GM12872 (cell line): ENCODE results near the gene SPATA3.

ENCODE experiments used
- TF ChIP-seq, protein P1 (sequence below): IDR thresholded peaks from 3 replicates; pipeline ENCODE4 v1.5.1; 2011; ENCODE audit warnings: low read depth, mild to moderate bottlenecking, low read length, moderate library complexity; ENCODE audit not compliant: insufficient read depth

The SPATA3 gene

DNA sequence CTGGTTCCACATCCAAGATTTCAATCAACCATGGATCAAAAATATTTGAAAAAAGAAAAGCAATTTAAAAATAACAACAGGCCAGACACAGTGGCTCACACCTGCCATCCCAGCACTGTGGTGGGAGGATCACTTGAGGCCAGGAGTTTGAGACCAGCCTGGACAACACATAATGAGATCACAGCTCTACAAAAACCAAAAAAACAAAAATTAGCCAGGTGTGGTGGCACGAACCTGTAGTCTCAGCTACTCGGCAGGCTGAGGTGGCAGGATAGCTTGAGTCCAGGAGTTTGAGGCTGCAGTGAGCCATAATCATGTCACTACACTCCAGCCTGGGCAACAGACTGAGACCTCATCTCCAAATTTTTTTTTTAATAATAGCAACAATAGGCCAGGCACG lies 13.4 kb upstream of the SPATA3 start:
- TF ChIP-seq, protein P1, sequence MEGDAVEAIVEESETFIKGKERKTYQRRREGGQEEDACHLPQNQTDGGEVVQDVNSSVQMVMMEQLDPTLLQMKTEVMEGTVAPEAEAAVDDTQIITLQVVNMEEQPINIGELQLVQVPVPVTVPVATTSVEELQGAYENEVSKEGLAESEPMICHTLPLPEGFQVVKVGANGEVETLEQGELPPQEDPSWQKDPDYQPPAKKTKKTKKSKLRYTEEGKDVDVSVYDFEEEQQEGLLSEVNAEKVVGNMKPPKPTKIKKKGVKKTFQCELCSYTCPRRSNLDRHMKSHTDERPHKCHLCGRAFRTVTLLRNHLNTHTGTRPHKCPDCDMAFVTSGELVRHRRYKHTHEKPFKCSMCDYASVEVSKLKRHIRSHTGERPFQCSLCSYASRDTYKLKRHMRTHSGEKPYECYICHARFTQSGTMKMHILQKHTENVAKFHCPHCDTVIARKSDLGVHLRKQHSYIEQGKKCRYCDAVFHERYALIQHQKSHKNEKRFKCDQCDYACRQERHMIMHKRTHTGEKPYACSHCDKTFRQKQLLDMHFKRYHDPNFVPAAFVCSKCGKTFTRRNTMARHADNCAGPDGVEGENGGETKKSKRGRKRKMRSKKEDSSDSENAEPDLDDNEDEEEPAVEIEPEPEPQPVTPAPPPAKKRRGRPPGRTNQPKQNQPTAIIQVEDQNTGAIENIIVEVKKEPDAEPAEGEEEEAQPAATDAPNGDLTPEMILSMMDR: no peak

DNA sequence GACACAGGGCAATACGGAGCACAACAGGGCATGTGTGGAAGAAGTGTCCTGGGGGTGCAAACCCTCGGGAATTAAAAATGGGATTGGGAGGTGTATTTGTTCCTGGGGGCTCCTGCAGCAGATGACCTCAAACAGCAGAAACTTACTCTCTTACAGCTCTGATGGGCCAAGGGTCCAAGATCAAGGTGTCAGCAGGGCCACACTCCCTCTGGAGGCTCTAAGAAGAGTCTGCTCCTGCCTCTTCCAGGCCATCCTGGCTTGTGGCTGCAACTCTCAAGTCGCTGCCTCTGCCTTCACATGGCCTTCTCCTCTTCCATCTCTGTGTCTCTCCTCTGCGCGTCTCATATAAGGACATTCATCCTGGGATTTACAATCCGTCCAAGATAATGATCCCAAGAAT lies 12.4 kb upstream of the SPATA3 start:
- TF ChIP-seq, protein P1: no peak

DNA sequence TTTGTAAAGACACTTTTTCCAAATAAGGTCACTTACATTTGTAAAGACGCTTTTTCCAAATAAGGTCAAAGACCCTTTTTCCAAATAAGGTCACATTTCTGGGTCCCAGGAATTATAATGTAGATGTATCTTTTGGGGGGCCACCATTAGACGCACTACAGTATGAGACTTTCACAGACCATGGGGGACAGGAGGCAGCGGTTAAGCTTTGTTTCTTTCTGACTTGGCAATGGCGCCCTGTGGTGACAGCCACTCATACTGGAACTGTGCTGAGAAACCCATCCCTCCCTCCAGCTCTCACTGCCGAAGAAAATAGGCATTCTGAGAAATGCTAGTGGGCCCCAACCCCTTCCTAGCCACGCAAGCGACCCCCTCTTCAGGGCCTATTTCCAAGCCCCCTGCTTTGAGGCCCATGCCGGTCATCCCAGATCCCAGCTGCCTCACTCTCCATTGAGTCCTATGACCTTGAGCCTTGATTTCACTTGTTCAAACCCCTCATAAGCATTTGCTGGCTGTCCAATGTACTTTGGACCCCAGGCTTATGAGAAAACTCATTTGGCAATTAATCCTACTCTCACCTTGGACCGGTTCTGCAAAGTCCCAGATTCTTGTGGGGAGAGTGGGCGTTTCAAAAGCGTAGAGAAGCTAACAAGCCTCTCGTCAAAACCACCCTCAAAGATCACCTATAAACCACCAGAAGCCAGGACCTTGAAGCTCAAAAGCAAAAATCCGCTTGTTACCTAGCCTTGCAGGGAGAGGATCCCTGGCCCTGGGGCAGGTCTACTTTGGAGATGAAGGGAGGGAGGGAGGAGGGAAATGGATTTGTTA lies 11.3 kb upstream of the SPATA3 start:
- TF ChIP-seq, protein P1: no peak

DNA sequence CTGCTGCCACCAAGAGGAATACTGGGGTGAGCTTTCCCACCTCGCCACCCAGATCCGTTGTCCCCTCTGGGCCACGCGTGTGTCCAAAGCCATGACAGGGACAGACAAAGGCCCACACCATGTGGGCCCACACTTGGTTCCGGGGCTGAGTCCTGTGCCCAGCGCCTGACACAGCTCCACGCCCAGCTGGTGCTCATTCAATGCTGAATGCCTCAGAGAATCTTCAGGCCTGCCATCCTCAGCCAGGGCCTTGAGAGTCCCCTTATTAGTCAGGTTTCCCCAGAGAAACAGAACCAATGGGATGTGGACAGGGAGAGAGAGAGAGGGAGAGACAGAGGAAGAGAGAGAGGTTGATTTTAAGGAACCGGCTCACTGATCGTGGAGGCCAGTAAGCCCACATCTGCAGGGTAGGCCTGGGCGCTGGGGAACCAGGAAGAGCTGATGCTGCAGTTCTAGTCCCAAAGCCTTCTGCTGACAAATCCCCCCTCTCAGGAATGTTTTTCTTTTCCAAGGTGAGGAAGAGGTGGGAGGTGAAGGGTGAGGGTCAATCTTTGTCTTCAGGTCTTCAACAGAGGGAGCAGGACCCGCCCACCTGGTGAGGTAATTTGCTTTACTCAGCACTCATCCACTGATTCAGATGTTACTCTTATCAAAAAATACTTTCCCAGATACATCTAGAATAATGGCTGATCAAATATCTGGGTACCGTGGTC lies 10.2 kb upstream of the SPATA3 start:
- TF ChIP-seq, protein P1: no peak

DNA sequence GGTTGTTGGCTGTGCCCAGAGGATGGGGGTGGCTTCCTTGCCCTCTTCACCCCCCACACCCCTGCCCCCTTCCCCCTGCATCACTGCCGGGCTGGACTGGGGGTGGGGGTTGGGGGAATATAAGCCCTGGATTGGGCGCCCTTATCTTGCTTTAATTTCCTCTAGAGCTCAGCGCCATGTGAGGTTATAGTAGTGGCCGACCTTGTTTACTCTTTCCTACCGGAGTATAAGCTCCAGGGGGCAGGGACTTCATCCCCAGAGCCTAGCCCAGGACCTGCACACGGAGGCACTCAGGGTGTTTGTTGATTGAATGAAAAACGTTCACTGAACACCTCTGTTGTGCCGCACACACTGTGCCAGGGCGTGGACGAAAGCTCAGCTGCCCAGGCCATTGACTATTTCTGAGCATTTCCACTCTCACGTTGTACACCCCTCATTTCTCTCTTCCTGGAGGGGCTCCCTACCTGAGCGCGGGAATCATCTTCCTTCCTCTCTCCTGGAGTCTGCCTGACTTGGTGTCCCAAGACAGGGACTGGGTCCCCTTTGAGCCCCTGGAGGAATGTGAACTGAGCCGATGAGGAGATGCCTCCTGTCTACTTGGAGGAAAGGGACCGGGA lies 9.3 kb upstream of the SPATA3 start:
- TF ChIP-seq, protein P1: no peak

DNA sequence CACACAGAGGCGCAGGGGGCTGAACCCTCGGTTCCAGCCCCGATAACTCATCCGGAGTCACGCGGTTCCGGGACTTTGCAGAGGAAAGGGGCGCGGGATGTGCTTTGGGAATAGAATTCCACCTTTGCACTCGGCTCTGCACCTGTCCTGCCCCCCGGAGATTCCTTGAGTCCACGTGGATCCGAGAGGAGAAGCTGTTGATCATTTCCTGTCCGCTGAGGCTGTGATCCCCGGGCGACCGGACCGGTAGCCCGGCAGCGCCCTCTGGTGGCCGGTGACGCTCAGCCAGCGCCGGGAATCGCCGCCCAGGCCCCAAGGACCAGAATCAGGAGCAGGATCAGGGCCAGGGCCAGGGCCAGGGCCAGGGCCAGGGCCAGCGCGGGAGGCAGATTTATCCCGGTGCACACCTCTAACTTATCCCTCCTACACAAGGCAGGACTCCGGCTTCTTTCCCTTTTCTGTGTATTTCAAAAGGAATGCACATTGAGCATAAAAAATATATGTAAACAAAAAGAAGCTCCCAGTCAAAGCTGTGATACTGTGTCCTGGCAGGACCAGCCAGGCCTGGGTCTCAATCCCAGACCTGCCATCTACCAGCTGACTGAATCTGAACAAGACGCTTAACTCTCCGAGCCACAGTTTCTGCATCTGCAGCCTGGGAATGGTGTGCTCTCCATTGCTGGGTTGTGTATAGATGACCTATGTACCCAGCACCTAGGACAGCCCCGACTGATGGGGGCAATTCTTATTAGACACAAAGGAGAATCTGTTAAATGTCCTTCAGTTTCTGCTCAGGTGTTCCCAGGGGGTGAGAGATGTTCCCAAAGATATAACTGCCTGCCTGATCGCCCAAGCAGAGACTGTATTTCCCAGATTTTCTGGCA lies 8.5 kb upstream of the SPATA3 start:
- TF ChIP-seq, protein P1: peak; percentile 80
